T-helper 2 cell (primary cell): ENCODE data around the gene PCYT2.

Experiments
- DNase-seq, 5 experiments: peaks; one replicate each; pipeline versions ENCODE4 v3.0.0 to v3.0.0-alpha.2; 2012 to 2022

The PCYT2 gene

DNA sequence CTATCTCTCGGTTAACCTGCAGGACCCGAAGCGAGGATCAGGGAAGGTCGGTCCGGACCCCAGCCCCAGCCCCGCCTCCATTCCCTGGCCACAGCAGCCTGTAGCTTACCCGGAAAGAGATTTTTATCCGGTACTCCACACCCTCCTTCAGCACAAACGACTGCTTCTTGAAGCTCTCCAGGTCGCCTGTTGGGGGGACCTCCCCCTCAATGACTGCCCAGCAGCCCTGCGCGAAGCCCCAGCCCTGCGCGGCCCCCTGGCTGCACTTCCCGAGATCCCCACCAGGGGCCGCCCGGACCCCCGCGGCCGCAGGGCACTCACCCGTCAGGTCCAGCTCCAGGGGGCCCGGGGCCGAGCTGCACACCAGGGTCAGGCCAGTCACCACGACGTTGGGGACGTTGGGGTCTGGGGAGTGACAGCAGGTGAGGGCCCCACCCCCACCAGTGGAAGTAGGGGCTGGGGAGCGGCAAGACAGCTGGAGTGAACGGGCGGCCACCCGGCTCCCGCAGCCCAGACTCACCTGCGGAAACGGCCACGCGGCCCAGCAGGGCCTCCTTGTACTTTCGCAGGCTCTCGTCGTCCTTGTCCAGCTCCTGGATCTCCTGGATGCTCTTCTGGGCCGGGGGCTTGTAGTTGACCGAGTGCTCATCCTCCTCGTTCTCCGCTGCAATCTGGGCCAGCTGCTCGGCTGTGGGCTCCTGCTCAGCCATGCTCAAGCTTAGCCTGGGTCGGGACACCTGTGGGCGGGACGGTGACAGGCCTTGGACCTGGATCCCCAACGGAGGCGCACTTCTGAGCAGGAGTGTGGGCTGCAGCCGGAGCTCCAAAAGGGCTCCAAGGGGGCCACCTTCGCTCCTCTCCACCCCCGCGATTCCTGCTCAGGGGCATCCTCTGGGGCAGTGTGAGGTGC, 41.7 kb downstream of the PCYT2 start:
- peak in 2 of 5 experiments; percentile 14 to 48 for DNase-seq

- no peak for DNase-seq
Measured at GRCh38 chr17:81868674-81869220, 42.5 kb downstream of the PCYT2 start.

DNA sequence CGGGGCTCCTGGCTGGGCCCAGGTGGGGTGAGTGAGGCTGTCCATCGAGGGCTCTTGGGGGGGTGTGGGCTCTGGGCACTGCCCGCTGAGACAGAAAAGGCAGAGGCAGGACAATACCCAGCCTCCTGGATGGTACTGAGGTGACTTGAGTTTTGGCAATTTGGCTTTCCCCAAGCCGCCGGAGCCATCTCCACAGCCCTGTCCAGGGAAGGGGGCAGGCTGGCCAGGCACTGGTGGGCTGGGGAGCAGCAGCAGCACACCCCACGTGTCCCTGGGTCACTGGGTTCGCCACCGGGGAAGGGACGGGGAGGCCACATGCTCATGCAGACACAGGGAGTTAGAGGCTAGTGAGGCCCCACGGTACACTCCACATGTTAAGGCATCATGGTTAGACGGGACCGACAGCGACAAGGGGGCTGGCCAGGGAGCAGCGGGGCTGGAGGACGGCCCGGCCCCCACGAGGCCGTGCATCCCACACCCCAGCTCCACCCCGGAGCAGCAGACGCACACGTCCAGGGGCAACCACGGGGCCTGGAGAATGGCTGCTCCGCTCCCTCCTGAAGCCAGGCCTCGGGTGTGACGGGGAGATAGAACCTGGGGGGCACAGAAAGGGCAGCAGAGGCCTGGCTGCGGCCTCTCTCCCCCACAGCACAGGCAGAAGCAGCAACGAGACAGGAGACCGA, 43.1 kb downstream of the PCYT2 start:
- peak in 1 of 5 experiments; percentile 19 for DNase-seq

GRCh38 chr17:81867170-81867990, 43.8 kb downstream of the PCYT2 start:
- peak in 2 of 5 experiments; percentile 12 to 64 for DNase-seq

DNA sequence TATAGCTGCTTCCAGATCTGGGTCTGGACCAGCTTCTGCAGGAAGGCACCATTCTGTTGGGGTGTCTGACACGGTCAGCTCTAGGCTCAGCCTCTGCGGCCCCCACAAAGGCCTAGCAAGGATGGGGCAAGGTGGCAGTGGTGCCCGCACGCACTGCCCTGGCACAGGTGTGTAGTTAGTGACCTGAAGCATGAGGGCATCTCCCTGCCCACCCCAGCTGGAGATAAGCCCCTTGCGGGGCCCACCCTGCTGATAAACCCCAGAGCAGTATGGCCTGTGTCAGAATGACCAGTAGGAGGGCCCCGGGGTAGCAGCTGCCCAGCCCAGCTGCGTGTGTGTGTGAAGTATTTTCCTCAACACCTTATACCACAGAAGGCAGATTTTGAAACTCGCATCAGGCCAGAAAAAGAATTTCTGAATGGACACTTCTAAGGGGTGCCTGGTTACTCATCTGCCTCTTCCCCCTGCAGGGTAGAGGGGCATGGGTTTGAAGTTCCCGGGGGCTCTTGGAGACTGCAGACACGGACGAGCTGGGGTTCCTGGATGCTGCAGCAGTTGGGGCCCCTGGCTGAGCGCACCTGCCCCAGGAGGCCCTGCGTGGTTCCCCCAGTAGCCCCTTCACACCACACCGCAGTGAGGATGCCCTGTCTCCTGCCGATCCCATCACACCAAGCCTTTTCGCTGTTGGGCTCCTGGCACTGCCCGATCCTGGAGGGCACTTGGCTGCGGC, 44.6 kb downstream of the PCYT2 start:
- DNase-seq, result no peak

GRCh38 chr17:81865733-81866439, 45.3 kb downstream of the PCYT2 start:
- DNase-seq, result peak in 1 of 5 experiments; percentile 27

DNA sequence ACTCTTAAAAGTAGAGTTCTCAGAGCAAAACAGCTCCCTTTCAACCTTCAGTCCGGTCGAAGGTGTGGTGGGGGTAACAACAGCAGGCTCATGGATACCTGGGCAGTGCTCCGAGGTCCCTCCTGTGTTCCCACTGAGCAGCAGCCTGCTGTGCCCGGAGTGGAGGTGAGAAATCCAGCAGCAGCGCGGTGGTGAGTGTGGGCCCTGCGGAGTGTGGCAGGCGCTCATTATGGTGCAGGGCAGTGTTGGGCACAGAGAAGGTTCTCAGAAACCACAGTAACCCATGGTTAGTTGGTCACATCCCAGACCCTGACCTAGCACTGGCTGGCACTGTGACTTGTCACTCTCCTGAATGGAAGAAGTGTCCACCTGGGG, 45.9 kb downstream of the PCYT2 start:
- no peak for DNase-seq

DNA sequence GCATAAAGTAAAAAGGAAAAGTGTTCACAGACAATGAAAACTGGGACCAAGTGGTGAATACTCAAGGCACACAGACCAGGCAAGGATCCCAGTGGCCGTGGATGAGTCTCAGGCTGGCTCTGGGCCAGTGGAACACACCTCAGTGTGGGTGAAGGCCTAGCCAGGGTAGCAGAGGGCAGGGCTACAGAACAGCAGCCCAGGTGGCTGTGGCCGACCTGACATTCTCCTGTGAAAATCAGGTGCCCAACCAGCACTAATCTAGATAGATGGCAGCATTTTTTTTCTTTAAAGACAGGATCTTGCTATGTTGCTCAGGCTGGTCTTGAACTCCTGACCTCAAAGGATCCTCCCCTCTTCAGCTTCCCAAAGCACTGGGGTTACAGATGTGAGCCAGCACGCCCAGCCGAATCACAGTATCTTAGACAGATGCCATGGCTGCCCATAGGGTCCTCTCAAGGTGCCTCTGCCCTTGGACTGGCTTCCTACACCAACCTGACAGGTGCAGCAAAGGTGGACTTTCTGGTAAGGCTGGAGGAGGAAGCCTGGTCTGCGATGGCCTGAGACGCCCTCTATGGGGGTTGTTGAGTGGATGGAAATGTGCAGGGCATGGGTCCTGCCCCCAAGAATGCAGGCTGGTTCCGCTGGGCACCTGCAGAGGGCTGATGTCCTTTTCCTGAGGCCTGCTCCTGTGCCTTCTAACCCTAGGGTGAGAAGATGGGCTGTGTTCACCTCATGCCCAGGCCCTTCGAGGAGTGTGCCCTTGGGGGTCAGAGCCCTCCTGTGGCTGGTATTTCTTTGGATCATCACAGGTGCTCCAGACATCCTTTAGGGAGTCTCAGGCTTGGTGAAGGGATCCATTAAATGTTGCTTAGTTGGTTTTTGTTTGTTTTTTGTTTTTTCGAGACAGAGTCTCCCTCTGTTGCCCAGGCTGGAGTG, 47.1 kb downstream of the PCYT2 start:
- DNase-seq, result no peak

GRCh38 chr17:81863123-81863675, 48.0 kb downstream of the PCYT2 start:
- no peak for DNase-seq

DNA sequence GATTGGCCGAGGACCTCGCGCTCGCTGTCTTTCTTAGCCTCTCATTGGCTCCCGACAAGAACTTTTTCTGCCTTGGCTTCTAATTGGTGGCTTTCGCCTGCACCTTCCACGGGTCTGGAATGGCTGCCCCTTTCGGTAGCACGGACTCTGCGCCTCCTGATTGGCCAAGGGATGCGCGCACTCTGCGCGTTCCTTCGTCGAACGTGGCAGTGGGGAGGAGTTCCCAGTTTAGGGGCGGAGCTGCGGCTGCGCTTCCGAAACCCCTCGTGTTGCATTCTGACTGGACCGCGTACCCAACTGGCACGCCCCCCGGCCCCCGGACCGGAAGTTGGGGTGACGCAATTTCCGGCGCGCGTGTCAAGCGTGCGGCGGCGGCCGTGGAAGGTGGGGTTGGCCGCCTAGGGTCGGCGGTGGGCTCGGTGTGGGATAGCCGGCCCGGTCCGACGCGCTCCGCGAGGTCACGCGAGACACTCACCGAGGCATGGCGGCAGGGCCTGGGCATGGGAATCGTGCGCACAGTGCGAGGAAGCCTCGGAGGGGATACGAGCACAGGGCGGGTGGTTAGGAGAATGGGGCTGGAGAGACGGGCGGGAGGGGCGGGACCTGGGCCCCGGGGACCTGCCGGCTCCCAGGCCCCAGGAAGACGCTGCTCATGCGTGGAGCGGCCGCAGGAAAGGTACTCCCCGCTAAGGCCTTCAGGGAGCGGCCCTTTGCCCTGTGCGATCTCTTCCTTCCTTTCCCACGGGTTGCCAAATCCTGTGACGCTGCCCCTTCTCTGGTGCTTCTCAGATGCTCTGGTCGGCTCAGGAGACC, 50.2 kb downstream of the PCYT2 start:
- peak; percentile 97 to 100 (median 99) for DNase-seq

- DNase-seq, result peak in 1 of 5 experiments; percentile 95
Measured at GRCh38 chr17:81859906-81860755, 51.1 kb downstream of the PCYT2 start, which contains the start of gene P4HB. Gene P4HB (minus strand): TSS chr17:81860535. CDS start chr17:81860471, 64 bp downstream.

DNA sequence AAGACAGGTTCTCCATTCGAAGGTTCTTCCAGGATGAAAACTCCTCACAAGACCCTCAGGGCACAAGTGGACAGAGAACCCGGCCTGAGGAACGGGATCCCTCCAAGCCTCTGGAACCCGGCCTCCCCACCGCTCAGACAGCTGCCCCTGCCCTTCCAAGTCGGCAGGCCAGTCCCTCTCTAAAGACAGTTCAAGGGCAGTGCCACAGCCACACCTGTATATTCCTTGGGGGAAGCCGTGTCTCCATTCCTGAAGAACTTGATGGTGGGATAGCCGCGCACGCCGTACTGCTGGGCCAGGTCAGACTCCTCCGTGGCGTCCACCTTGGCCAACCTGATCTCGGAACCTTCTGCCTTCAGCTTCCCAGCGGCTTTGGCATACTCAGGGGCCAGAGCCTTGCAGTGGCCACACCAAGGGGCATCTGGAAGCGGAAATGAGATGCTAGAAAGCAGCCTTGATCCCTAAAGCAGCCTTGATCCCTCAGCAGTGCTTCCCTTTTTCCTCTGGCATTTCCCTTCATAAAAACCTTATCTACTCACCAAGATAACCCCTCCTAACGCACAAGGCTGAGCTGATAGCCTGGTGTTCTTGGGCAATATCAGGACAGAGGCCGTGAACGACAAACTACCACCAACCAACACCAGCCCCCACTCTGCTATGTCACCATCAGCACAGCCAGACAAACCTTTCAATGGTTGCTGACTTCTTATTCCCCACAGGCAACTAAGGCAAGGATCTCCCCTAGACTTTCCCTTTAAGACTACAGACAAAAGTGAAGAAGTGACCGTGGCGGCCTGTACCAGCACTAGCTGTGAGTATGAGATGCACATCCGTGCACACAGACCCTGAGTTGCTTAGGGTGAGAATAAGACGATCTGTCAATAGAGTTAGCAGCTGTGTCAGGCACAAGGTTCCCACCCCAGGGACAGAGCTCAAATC, 52.0 kb downstream of the PCYT2 start:
- peak in 1 of 5 experiments; percentile 54 for DNase-seq

GRCh38 chr17:81858170-81858966, 52.8 kb downstream of the PCYT2 start:
- peak in 1 of 5 experiments; percentile 25 for DNase-seq

- DNase-seq, result no peak
Measured at GRCh38 chr17:81854974-81855774, 56.0 kb downstream of the PCYT2 start.

GRCh38 chr17:81852237-81852636, 59.0 kb downstream of the PCYT2 start:
- DNase-seq, result no peak
